Measurements from ENCODE around the gene PACSIN2.
"Not testable (repeated sequence)": the region's sequence is repeated elsewhere in the genome, so short reads cannot be mapped to it uniquely, and the experiment has no call there.

PACSIN2 gene

GRCh38 chr22:42991010-42991651 lies 23.8 kb downstream of the PACSIN2 start:
- DNase-seq, result no peak

- DNase-seq, result no peak
Observed at GRCh38 chr22:42990131-42990838, 24.7 kb downstream of the PACSIN2 start.

GRCh38 chr22:42986115-42986514 lies 28.8 kb downstream of the PACSIN2 start:
- DNase-seq, result no peak

GRCh38 chr22:42985531-42985905 lies 29.4 kb downstream of the PACSIN2 start:
- DNase-seq, result no peak

- DNase-seq, result no peak
Observed at GRCh38 chr22:42984814-42985530, 30.0 kb downstream of the PACSIN2 start.

- DNase-seq, result no peak
Observed at GRCh38 chr22:42984397-42984796, 30.6 kb downstream of the PACSIN2 start.

GRCh38 chr22:42983470-42983869 lies 31.5 kb downstream of the PACSIN2 start:
- no peak for DNase-seq

- no peak for DNase-seq
Observed at GRCh38 chr22:42979606-42980005, 35.3 kb downstream of the PACSIN2 start.

GRCh38 chr22:42978453-42979103 lies 36.4 kb downstream of the PACSIN2 start:
- DNase-seq, result no peak

GRCh38 chr22:42977569-42977968 lies 37.4 kb downstream of the PACSIN2 start:
- peak in 1 of 2 donors; percentile 38 for DNase-seq

GRCh38 chr22:42976217-42976933 lies 38.6 kb downstream of the PACSIN2 start:
- no peak for DNase-seq

- no peak for DNase-seq
Observed at GRCh38 chr22:42974223-42974622, 40.7 kb downstream of the PACSIN2 start.

GRCh38 chr22:42973536-42973881 lies 41.4 kb downstream of the PACSIN2 start:
- DNase-seq, result no peak

GRCh38 chr22:42972649-42973535 lies 42.1 kb downstream of the PACSIN2 start:
- DNase-seq, result peak in 1 of 2 donors; percentile 9

- DNase-seq, result not testable (repeated sequence)
Observed at GRCh38 chr22:42971473-42971860, 43.5 kb downstream of the PACSIN2 start.

GRCh38 chr22:42970029-42970428 lies 44.9 kb downstream of the PACSIN2 start:
- DNase-seq, result no peak

- DNase-seq, result no peak
Observed at GRCh38 chr22:42969348-42969975, 45.5 kb downstream of the PACSIN2 start.

GRCh38 chr22:42967933-42968332 lies 47.0 kb downstream of the PACSIN2 start:
- DNase-seq, result peak; percentile 14 to 64

GRCh38 chr22:42967005-42967404 lies 47.9 kb downstream of the PACSIN2 start:
- no peak for DNase-seq

- no peak for DNase-seq
Observed at GRCh38 chr22:42966497-42966896, 48.5 kb downstream of the PACSIN2 start.

- DNase-seq, result no peak
Observed at GRCh38 chr22:42964994-42965699, 49.8 kb downstream of the PACSIN2 start.

Measured in CD4-positive, alpha-beta T cell treated with Interferon alpha-2 for 1 hour (primary cell).